ENCODE measurements around the gene MPRIP.
A peak's percentile ranks its signal among the peaks of the same experiment; 100 is the strongest.

Gene MPRIP

GRCh38 chr17:17053446-17054379 is 11.5 kb downstream of the MPRIP start:
- DNase-seq: no peak

DNA sequence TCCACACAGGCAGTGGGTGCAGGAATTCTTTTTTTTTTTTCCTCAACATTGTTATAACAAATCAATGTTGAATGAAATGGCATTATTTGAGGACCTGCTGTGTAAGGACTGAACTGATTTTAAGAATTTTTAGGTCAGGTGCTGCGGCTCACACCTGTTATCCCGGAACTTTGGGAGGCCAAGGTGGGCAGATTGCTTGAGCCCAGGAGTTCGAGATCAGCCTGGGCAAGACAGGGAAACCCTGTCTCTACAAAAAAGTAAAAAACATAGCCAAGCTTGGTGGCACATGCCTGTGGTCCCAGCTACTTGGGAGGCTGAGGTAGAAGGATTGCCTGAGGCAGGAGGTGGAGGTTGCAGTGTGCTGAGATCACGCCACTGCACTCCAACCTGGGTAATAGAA is 12.4 kb downstream of the MPRIP start:
- no peak for DNase-seq

DNA sequence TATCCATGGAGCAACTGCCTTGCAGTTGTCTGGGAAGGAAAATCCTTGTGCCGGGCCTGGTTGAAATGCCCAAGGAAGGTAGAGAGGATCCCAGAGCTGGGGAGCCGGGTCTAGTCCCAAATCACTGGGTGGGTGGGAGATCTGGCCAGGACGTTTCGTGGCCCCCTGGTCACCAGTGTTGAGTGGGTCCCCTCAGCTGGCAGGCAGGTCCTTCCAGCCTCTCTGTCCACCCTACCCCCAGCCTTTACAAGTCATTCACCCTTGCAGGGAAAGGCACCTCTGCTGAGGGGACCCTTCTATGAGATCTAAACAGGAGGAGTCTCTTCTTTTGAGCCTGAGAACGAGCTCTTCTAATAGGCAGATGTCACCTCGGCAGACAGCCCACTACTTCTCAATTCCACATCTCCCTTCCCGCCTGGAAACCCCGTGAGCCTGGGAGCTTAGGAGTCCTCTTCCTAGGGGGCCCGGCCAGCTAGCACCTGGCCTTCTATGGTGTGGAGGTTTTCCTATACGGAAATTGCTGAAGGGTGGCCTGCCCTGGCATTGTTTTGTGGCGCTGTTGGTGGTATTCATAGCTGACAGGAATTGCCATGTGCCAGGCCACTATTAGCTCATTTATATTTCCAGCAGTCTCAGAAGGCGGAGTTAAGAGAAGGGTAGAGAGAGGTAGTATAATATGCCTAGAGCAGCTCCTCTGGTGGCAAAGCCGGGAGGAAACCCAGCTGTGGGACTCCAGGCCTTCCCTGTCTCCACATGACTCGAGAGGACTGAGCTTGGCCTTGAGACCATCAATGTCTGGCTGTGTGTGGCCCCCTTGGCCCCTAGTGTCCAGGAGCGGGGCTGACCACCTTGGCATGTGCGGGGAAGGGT is 13.3 kb downstream of the MPRIP start:
- no peak for DNase-seq

DNA sequence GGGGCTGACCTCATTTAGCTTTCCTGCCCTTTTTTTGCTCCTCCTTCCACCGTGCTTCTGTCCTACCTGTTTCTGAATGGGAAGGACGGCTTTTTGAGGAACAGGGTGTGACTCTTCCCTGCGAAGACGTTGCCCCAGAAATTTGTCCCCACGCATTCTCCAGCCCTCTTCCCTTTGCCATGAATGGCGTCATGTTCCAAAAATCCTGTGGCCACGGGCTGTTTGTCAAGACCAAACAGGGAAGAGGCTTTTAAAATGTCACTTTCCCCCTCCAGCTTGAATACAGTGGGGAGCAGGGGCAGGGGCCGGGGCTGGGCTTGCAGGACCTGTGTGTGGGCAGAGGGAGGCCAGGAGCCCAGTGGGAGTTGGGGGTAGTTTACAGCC is 13.9 kb downstream of the MPRIP start:
- DNase-seq: no peak

DNA sequence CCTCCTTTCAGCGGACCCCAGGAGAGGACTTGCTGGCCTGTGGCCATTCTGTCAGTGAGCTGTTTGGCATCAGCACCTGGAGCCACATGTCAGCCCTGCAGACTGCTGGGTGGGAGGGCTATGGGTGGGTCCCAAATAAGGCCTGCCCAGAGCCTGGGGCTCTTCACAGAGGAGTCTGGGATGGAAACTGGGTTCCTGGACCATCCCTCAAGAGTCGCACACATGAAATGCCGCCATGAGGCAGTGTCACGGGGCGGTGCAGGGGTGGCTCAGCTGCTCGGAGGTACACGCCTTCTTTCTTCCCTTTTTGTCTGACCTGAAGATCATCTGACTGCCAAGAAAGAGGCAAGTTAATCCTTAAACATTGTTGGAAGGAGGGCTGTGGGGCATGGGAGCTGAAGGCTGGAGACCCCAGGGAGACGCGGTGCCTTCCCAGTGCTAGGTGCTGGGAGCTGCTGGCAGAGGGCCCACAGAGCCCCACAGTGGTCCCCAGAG is 14.8 kb downstream of the MPRIP start:
- DNase-seq: no peak

DNA sequence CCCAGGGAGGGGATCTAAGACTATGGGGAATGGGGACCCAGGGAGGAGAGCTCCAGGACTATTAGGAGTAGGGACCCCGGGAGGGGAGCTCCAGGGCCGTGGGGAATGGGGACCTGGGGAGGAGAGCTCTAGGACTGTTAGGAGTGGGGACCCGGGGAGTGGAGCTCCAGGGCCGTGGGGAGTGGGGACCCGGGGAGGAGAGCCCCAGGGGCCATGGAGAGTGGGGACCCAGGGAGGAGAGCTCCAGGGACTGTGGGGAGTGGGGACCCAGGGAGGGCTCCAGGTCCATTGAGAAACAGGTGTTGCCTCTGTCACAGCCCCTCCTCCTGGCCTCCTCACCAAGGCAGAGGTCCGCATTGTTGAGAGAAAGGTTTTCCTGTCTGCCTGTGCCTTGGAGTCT is 16.0 kb downstream of the MPRIP start:
- DNase-seq: no peak

GRCh38 chr17:17059301-17059890 is 17.1 kb downstream of the MPRIP start:
- DNase-seq: no peak

- no peak for DNase-seq
Measured at GRCh38 chr17:17060001-17060922, 18.0 kb downstream of the MPRIP start.

DNA sequence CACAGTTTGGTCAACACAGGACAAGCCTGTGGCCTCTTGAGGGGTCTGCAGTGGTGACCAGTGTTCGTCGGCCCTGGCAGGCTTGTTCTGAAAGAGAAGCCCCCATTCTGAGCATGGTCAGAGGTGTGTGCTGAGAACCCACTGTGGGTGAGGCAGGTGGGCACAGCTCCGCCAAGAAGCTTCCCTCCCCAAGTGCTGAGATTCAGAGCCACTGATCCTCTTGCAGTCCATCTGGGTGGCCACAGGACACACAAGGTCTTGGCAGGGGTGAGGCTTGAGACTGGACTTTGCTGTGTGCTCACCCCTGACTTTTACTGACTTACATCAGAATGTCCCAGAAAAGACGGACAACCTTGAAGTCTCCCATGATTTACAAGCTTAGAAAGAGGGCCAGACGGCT is 18.7 kb downstream of the MPRIP start:
- DNase-seq: no peak

DNA sequence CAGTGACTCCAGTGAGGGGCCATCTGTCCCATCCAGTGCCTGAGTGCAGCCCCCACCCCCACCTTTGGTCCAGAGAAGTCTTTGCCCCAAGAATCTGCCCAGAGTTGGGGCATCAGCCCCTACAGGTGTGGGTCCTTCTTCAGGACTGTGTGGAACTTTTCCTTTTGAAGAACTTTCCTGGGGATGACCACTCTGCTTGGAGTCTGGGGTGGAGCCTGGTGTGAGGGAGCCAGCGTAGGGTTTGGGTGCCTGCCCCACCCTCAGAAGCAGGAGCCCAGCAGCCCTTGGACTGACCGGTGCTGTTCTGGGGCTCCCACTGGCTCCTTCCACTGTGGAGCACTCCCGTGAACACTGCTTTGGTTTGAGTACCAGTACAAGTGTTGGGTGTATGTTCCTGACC is 19.3 kb downstream of the MPRIP start:
- no peak for DNase-seq

- no peak for DNase-seq
Measured at GRCh38 chr17:17062356-17062755, 20.1 kb downstream of the MPRIP start.

- no peak for DNase-seq
Measured at GRCh38 chr17:17062866-17063265, 20.6 kb downstream of the MPRIP start.

- peak; percentile 8 for DNase-seq
Measured at GRCh38 chr17:17063546-17064122, 21.4 kb downstream of the MPRIP start.

DNA sequence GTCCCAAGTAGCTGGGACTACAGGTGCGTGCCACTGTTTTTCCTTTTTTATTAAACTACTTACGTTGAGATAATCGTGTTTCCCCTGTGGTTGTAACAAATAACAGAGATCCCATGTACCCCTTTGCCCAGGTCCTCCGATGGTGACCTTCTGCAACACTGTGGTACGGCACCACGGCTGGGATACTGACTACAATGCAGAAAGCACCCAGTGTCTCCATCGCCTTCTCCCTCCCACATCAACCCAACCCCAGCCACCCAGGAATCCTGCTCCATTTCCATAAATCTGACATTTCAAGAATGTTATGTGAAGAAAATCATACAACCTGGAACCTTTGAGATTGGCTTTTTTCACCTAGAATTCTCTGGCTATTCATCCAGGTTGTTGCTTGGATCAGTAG is 22.1 kb downstream of the MPRIP start:
- DNase-seq: no peak

DNA sequence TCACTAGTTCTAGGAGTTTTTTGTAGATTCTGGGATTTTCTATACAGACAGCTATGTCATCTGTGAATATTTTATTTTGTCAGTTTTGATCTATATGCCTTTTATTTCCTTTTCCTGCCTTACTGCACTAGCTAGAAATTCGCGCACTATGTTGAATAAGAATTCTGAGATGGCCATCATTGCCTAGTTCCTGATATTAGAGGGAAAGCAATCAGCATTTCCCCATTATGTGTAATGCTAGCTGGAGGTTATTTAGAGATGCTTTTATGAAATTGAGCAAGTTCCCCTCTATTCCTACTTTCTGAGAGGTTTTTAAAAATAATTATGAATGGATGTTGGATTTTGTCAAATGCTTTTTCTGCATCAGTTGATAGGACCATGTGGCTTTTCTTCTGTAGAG is 23.8 kb downstream of the MPRIP start:
- DNase-seq: no peak

- no peak for DNase-seq
Measured at GRCh38 chr17:17067257-17067656, 25.0 kb downstream of the MPRIP start.

DNA sequence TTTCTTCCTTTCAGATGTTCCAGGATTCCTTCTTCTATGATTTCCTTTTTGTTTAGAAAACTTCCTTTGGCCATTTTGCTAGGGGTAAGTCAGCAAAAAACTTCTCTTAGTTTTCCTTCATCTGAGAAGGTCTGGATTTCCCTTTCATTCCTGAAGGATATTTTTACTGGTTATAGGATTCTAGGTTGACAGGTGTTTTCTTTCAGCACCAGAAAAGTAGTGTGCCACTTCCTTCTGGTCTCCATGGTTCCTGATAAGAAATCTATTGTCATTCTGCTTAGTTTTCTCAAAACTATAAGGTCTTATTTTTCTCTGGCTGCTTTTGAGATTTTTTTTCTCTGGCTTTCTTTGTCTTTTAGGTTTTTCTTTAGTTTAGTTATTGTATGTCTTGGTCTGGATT is 27.6 kb downstream of the MPRIP start:
- no peak for DNase-seq

GRCh38 chr17:17070931-17071330 is 28.7 kb downstream of the MPRIP start:
- DNase-seq: no peak

DNA sequence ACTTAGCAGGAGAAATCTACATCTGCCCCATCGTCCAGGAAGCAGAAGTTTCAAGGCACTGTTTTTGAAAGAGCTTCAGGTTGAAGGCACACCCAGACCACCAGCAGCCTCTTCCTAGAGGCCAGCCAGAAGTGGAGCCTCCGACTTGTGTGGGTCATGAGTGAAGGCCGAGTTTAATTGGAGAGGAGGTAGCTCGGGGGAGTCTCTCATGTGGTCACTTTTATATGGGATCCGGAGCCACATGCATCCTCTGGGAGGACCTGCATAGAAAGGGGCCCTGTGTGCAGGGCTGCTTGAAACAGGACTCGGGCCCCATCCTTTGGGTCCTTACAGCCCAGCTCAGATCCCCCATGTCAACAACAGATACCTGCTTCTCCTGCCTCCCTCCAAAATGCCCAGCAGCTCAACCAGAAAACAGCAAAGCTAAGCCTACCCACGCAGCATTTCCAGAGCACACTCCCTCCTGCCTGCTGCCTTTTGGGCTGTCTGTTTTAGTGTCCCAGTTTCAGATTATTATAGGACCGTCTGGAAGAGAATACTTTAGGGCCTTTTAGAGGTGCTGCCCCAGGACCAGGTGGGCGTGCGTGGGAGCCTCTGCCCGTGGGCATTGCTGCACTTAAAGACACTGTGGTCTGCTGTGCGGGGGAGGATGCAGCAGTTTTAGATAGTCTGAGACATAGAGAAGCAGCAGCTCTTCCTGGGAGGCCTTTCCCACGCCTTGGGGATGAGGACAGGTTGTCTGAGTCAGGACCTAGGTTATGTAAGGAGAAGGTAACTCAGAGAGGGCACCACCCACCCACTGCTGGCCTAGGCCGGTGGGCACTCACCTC is 29.5 kb downstream of the MPRIP start:
- no peak for DNase-seq

DNA sequence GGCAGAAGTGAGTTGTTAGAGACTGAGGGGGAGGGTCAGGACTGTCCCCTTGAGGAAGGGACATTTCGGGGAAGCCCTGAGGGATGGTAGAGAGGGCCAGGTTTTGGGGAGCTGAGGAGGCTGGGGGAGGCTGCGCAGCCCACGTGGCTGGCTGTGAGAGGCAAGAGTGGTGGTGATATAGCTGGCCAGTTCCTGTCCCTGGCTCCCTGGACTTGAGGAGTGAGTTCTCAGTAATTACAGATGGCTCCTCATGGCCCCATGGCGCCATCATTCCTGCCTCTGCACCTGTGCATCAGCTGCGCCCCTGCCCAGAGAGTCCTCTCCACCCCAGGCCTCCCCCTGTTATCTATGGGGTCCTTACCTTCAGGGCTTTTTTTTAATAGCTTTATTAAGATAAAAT is 30.3 kb downstream of the MPRIP start:
- no peak for DNase-seq

- DNase-seq: no peak
Measured at GRCh38 chr17:17073030-17073564, 30.8 kb downstream of the MPRIP start.

Data from DMS79 treated with DMSO at 0.1 percent for 48 hours (cell line).